ENCODE results near the gene PAIP2B.
A peak's percentile ranks its signal among the peaks of the same experiment; 100 is the strongest.
"Not testable (repeated sequence)": the region's sequence is repeated elsewhere in the genome, so short reads cannot be mapped to it uniquely, and the experiment has no call there.

Gene PAIP2B

DNA sequence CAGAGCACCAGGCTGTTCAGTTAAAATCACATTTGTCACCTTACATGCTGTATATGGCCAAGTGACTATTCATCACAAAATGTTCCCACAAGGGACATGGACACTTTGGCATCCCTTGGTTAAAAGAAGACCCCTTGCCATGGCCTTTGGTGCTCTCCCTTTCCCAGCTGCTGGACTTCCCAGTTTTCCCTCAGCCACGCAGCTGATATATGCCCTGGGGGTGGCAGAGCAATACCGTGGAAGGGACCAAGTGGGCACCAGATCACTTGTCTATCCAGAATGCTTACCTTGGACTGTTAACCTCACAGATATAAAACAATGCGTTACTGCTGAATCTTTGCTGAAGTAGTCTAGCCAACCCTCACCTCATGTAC is 35.3 kb downstream of the PAIP2B start:
- TF ChIP-seq, protein P1, sequence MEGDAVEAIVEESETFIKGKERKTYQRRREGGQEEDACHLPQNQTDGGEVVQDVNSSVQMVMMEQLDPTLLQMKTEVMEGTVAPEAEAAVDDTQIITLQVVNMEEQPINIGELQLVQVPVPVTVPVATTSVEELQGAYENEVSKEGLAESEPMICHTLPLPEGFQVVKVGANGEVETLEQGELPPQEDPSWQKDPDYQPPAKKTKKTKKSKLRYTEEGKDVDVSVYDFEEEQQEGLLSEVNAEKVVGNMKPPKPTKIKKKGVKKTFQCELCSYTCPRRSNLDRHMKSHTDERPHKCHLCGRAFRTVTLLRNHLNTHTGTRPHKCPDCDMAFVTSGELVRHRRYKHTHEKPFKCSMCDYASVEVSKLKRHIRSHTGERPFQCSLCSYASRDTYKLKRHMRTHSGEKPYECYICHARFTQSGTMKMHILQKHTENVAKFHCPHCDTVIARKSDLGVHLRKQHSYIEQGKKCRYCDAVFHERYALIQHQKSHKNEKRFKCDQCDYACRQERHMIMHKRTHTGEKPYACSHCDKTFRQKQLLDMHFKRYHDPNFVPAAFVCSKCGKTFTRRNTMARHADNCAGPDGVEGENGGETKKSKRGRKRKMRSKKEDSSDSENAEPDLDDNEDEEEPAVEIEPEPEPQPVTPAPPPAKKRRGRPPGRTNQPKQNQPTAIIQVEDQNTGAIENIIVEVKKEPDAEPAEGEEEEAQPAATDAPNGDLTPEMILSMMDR (IDR thresholded peaks at IDR 0.05): no peak
- no peak for TF ChIP-seq ZFX (IDR thresholded peaks at IDR 0.05; ENCODE audit: borderline replicate concordance)
- no peak overlapping the region for H3K27ac ChIP-seq

DNA sequence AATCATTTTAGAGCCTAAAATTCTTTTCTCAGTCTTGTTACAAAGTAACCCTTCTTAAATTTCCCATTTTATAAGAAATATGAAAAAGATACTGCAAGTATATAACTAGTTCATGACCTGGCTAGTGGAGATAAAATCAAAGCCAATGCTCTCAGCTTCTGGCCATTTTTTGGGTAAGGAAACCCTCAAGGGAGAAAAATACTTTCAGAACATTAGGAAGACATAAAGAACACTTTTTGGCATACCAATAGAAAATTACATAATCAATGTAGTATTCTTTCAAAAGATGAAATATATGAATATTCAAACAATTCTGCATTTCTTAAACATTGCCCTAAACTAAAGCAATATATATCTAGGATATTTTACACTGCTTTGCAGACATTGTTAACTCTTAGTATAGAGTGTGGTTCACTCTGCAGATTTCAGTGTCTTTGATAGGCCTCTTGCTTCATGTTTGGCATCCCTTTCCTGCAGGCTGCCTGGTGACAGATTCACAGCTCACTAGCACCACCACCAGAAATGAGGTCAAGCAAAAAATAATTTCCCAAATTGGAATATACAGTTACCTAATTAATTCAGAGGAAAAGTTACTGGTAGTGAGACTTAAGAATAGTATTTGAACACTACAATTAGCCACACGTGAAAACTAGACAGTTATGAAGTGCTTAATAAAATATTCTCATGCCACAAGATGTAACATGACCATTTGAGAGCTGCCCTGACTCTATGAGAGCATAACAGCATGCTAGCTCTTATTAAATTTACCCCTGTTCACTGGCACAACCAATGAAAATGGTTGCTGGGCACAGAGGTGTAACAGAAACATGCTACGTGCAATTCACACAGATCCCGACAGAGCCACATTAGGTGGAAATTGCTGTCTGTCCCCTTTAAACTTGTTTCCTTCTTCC is 36.0 kb downstream of the PAIP2B start:
- H3K27ac ChIP-seq: no peak overlapping the region
- TF ChIP-seq, protein P1 (IDR thresholded peaks at IDR 0.05): peak; percentile 59; the same call in 1 of the 2 replicates
- TF ChIP-seq ZFX (IDR thresholded peaks at IDR 0.05; ENCODE audit: borderline replicate concordance): no peak

DNA sequence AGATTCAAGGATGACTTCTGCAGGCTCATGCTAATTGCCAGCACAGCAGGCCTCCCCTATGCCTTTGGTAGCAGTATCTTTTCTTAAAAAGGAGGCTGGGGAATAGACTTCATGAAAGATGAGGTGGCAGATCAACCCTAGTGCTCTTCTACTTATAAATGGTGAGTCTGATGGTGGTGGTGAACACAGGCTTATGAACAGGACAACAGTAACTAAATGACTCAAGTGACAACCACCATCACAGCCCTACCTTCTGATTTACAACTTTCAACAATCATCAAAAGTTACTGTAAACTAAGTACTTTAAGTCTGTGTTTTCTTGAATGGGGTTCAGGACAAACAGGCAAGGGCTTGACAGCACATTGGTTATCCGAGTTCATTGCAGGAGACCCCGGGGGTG is 39.3 kb downstream of the PAIP2B start:
- TF ChIP-seq ZFX (IDR thresholded peaks at IDR 0.05; ENCODE audit: borderline replicate concordance): no peak
- TF ChIP-seq, protein P1 (IDR thresholded peaks at IDR 0.05): no peak
- no peak overlapping the region for H3K27ac ChIP-seq

DNA sequence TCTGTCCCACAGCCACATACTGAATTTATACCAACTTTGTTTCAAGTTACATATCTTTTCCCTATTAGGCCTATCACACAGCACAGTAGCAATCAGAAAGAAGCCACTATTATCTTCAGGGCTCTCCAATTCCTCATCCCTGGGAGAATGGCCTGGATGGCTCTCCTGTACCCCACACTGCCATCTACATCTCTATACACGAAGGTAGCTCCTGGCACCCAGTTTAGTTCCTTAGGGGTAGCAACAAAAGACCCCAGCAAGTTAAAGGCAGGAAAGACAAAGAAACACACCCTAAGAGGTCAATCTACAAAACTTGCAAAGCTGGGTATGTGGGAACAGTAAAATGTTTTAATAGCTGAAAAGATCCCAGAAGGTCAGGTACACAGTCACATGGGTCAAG is 39.9 kb downstream of the PAIP2B start:
- H3K27ac ChIP-seq: no peak overlapping the region
- TF ChIP-seq ZFX (IDR thresholded peaks at IDR 0.05; ENCODE audit: borderline replicate concordance): no peak
- TF ChIP-seq, protein P1 (IDR thresholded peaks at IDR 0.05): no peak

DNA sequence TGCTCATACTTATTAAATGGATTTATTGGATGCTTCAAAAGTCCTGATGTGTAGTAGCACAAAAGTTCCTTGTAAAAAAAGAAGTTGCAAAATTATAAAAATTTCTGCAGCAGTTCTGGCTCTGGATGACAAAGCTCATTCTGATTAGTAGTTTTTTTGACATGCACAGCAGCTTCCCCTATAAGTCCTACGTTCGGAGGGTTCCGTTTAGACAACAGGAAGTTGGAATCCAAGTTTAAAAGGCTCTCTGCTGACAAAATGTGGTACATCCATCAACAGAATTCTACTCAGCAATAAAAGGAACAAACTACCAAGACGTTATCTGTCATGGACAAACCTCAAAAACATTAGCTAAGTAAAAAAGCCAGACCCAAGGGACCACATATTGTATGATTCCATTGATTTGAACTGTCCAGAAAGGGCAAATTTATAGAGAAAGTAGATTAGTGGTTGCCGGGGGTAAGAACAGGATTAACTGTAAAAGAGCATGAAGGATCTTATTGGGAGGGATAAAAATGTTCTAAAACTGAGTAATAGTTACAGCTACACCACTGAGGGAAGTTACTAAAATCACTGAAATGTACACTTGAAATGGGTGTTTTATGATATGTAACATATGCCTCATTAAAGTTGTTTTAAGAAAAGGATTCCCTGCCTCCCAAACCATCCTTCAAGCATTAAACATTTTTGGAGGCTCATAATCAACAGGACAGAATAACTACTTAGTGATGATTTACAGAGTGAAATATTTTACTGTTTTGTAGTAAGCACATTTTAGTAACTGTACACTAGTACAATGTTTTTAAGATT is 43.4 kb downstream of the PAIP2B start:
- H3K27ac ChIP-seq: not testable (repeated sequence)

DNA sequence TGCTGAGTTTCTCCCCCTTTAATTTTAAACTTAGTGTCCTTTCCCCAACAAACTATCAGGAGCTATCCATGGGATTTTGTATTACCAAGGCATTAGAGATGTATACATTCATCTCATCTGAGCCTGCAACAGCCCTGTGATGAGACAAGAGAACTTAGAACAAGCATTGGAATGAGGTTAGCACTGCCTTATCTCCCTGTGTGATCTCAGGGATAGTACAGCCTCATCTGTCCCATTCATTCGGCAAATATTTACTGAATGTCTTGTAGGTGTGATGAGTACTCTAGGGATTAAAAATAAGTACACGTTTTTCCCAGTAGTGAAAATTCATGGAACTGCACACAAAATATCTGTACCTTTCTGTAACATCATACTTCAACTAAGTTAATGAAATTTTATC is 45.6 kb downstream of the PAIP2B start:
- TF ChIP-seq, protein P1 (IDR thresholded peaks at IDR 0.05): no peak
- TF ChIP-seq ZFX (IDR thresholded peaks at IDR 0.05; ENCODE audit: borderline replicate concordance): no peak

DNA sequence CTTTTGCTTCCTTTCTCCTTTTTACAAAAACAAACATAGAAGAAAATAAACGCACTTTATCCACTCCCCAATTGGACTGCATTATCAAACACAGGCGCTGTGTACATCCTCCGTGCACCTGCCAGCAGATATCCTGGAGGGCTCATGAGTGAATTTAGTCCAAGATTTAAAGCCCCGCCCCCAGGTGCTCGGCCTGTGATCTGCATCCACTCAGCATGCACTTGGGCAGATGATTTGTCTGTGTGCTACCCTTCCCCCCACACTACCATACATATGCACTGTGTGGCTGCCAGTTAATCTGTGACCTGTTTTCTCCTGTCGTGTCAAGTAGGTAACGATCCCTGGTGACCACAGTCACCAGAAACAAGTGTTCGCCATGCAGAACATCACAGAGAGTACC is 48.1 kb downstream of the PAIP2B start:
- H3K27ac ChIP-seq: not testable (repeated sequence)

More for the DNA sequence above, 45.6 kb downstream of the PAIP2B start:
- no peak overlapping the region for H3K27ac ChIP-seq

DNA sequence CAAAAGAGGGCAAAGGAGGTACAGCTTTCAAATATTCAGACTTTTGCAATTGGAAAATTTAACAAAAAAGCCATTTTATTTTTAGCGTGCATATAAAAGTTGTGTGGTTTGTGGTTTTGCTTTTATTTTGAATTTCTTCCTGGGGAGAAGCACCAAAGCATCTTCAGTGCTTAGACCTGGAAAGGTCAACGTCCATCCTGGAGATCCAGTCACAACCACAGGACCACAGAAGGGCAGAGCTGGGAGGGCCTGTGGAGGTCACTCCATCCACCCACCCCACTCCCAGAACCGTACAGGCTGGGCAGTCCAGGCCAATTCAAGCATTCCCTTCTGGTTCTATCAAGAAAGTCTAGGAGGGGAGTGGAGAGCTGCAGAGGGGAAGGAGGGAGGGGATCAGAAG is 52.7 kb downstream of the PAIP2B start:
- no peak for TF ChIP-seq ZFX (IDR thresholded peaks at IDR 0.05; ENCODE audit: borderline replicate concordance)
- H3K27ac ChIP-seq: no peak overlapping the region

Measured in 22Rv1 (cell line).